ENCODE results near the gene FFAR1.
"Not testable (repeated sequence)": the region's sequence is repeated elsewhere in the genome, so short reads cannot be mapped to it uniquely, and the experiment has no call there.

The FFAR1 gene

GRCh38 chr19:35363001-35363590 lies 15.4 kb downstream of the FFAR1 start:
- DNase-seq, result no peak

GRCh38 chr19:35363711-35364425 lies 16.2 kb downstream of the FFAR1 start:
- DNase-seq, result no peak

GRCh38 chr19:35365303-35365702 lies 17.6 kb downstream of the FFAR1 start:
- DNase-seq, result no peak

GRCh38 chr19:35368378-35368777 lies 20.7 kb downstream of the FFAR1 start:
- DNase-seq, result no peak

- DNase-seq, result no peak
Measured at GRCh38 chr19:35369522-35369921, 21.8 kb downstream of the FFAR1 start.

- no peak for DNase-seq
Measured at GRCh38 chr19:35370722-35371121, 23.0 kb downstream of the FFAR1 start, which contains the start of gene GPR42. TSS of gene GPR42 (plus strand) at chr19:35371068. CDS start at chr19:35371360, 292 bp downstream.

GRCh38 chr19:35373492-35373891 lies 25.8 kb downstream of the FFAR1 start:
- DNase-seq, result no peak

- DNase-seq, result not testable (repeated sequence)
Measured at GRCh38 chr19:35374031-35374430, 26.3 kb downstream of the FFAR1 start.

GRCh38 chr19:35375505-35376307 lies 28.0 kb downstream of the FFAR1 start:
- no peak for DNase-seq

GRCh38 chr19:35377656-35378055 lies 30.0 kb downstream of the FFAR1 start:
- DNase-seq, result no peak

GRCh38 chr19:35378356-35378755 lies 30.7 kb downstream of the FFAR1 start:
- no peak for DNase-seq

GRCh38 chr19:35379545-35379944 lies 31.8 kb downstream of the FFAR1 start:
- DNase-seq, result not testable (repeated sequence)

- DNase-seq, result no peak
Measured at GRCh38 chr19:35379992-35380391, 32.3 kb downstream of the FFAR1 start.

- DNase-seq, result no peak
Measured at GRCh38 chr19:35380450-35381124, 32.9 kb downstream of the FFAR1 start.

- no peak for DNase-seq
Measured at GRCh38 chr19:35381318-35381717, 33.6 kb downstream of the FFAR1 start.

GRCh38 chr19:35381926-35382325 lies 34.2 kb downstream of the FFAR1 start:
- DNase-seq, result no peak

GRCh38 chr19:35383536-35383935 lies 35.8 kb downstream of the FFAR1 start:
- no peak for DNase-seq

GRCh38 chr19:35388277-35389054 lies 40.8 kb downstream of the FFAR1 start:
- no peak for DNase-seq

- DNase-seq, result no peak
Measured at GRCh38 chr19:35389192-35389861, 41.6 kb downstream of the FFAR1 start.

- no peak for DNase-seq
Measured at GRCh38 chr19:35392742-35393715, 45.3 kb downstream of the FFAR1 start.

Data from NCI-H1417 treated with DMSO at 0.1 percent for 48 hours (cell line).